Superior temporal gyrus (tissue), 1 donor: Measurements from ENCODE around the gene SLC6A18.
"Not testable (repeated sequence)": the region's sequence is repeated elsewhere in the genome, so short reads cannot be mapped to it uniquely, and the experiment has no call there.

Source experiments
- DNase-seq: peaks from one replicate; pipeline ENCODE4 v3.0.0-alpha.2; 2016; ENCODE audit errors: extremely low spot score

SLC6A18 gene

GRCh38 chr5:1275397-1276391 is 50.5 kb downstream of the SLC6A18 start:
- not testable (repeated sequence) for DNase-seq

GRCh38 chr5:1276930-1277329 is 51.7 kb downstream of the SLC6A18 start:
- DNase-seq, result no peak

GRCh38 chr5:1277331-1277730 is 52.1 kb downstream of the SLC6A18 start:
- DNase-seq, result no peak

- DNase-seq, result no peak
These were observed 52.6 kb downstream of the SLC6A18 start for GRCh38 chr5:1277781-1278180.

GRCh38 chr5:1278216-1278615 is 53.0 kb downstream of the SLC6A18 start:
- no peak for DNase-seq

GRCh38 chr5:1278656-1279442 is 53.7 kb downstream of the SLC6A18 start:
- no peak for DNase-seq

- DNase-seq, result no peak
These were observed 54.4 kb downstream of the SLC6A18 start for GRCh38 chr5:1279443-1280151.

GRCh38 chr5:1280177-1281037 is 55.2 kb downstream of the SLC6A18 start:
- no peak for DNase-seq

- DNase-seq, result no peak
These were observed 56.1 kb downstream of the SLC6A18 start for GRCh38 chr5:1281038-1281882.

- DNase-seq, result no peak
These were observed 57.2 kb downstream of the SLC6A18 start for GRCh38 chr5:1282131-1282992.

GRCh38 chr5:1282993-1283728 is 58.0 kb downstream of the SLC6A18 start:
- not testable (repeated sequence) for DNase-seq

- DNase-seq, result not testable (repeated sequence)
These were observed 58.5 kb downstream of the SLC6A18 start for GRCh38 chr5:1283729-1284041.

- DNase-seq, result not testable (repeated sequence)
These were observed 59.3 kb downstream of the SLC6A18 start for GRCh38 chr5:1284336-1284970.

- DNase-seq, result no peak
These were observed 60.0 kb downstream of the SLC6A18 start for GRCh38 chr5:1285141-1285540.

- DNase-seq, result no peak
These were observed 60.7 kb downstream of the SLC6A18 start for GRCh38 chr5:1285883-1286291.

GRCh38 chr5:1288439-1289335 is 63.5 kb downstream of the SLC6A18 start:
- no peak for DNase-seq

GRCh38 chr5:1289559-1289958 is 64.4 kb downstream of the SLC6A18 start:
- DNase-seq, result not testable (repeated sequence)
